CD14-positive monocyte (primary cell): ENCODE measurements around the gene TSPAN11. TPM values are rescaled to one million over a fixed set of nuclear protein-coding genes. Genes with fewer than 3 reads are reported as not detected.

Source experiments
- DNase-seq, 3 donors: peaks; one replicate each; pipeline ENCODE4 v3.0.0-alpha.2; 2011 to 2022
- H2AFZ ChIP-seq: 2 replicates; pipeline ENCODE4 v1.6.0; 2012; ENCODE audit warnings: mild to moderate bottlenecking, low read depth, low read length, inconsistent platforms; ENCODE audit not compliant: insufficient read depth, poor library complexity, severe bottlenecking
- H3K27ac ChIP-seq, 2 donors: 1 replicate in 1 of 2; 2 replicates in 1 of 2; pipeline ENCODE4 v1.5.1; 2012 to 2013; ENCODE audit warnings: low read length in 2 of 2, control low read depth in 1 of 2, inconsistent platforms in 1 of 2, low read depth in 1 of 2, mild to moderate bottlenecking in 1 of 2
- H3K27me3 ChIP-seq, 2 donors: one replicate each; pipeline versions ENCODE4 v1.6.0 to v1.6.1; 2011 to 2013; ENCODE audit warnings: low read length in 2 of 2; ENCODE audit not compliant: control insufficient read depth in 2 of 2, insufficient read depth in 2 of 2
- H3K36me3 ChIP-seq, 2 donors: replicated peaks in 1 of 2; 1 replicate in 1 of 2; 2 replicates in 1 of 2; pipeline versions ENCODE4 v1.5.1 to v1.6.1; 2012 to 2013; ENCODE audit warnings: low read length in 2 of 2, control low read depth in 1 of 2, inconsistent platforms in 1 of 2, mild to moderate bottlenecking in 1 of 2; ENCODE audit not compliant: insufficient read depth in 2 of 2, control insufficient read depth in 1 of 2
- H3K4me1 ChIP-seq, 2 donors: 1 replicate in 1 of 2; 2 replicates in 1 of 2; pipeline versions ENCODE4 v1.5.1 to v1.6.1; 2012 to 2013; ENCODE audit warnings: low read length in 2 of 2, control low read depth in 1 of 2, inconsistent platforms in 1 of 2, mild to moderate bottlenecking in 1 of 2, moderate library complexity in 1 of 2; ENCODE audit not compliant: insufficient read depth in 2 of 2, control insufficient read depth in 1 of 2
- H3K4me2 ChIP-seq: replicated peaks from 2 replicates; pipeline ENCODE3; 2012; ENCODE audit warnings: low read length, moderate library complexity, mild to moderate bottlenecking; ENCODE audit not compliant: poor library complexity, severe bottlenecking; ENCODE audit errors: extremely low read depth
- H3K4me3 ChIP-seq, 3 experiments: fragments of 200-600 bp in 1 of 3; sonication (generic) in 1 of 3; replicated peaks in 1 of 3; 1 replicate in 2 of 3; 2 replicates in 1 of 3; pipeline ENCODE4 v1.5.1; 2011 to 2013; ENCODE audit warnings: low read length in 3 of 3, mild to moderate bottlenecking in 3 of 3, control low read depth in 2 of 3, low read depth in 2 of 3, inconsistent platforms in 1 of 3, moderate library complexity in 1 of 3
- H3K79me2 ChIP-seq: 2 replicates; pipeline ENCODE4 v1.6.0; 2012; ENCODE audit warnings: mild to moderate bottlenecking, control low read depth, inconsistent platforms, low read length, moderate library complexity; ENCODE audit not compliant: insufficient read depth
- H3K9ac ChIP-seq: 2 replicates; pipeline ENCODE4 v1.6.0; 2017; ENCODE audit warnings: low read length, mild to moderate bottlenecking; ENCODE audit not compliant: insufficient read depth, poor library complexity, severe bottlenecking
- H3K9me3 ChIP-seq, 2 donors: replicated peaks in 1 of 2; 1 replicate in 1 of 2; 2 replicates in 1 of 2; pipeline versions ENCODE4 v1.5.1 to v1.6.1; 2012 to 2013; ENCODE audit warnings: low read length in 2 of 2, control low read depth in 1 of 2; ENCODE audit not compliant: control insufficient read depth in 1 of 2, insufficient read depth in 1 of 2
- H4K20me1 ChIP-seq: 2 replicates; pipeline ENCODE4 v1.6.0; 2012; ENCODE audit warnings: mild to moderate bottlenecking, low read length, control low read depth, moderate library complexity; ENCODE audit not compliant: insufficient read depth
- H3K27ac Mint-ChIP-seq, 7 donors: one replicate each; pipeline ENCODE4 v1.8.0; 2020; ENCODE audit warnings: mild to moderate bottlenecking in 7 of 7, mixed read lengths in 7 of 7, moderate library complexity in 6 of 7, inconsistent platforms in 2 of 7
- H3K27me3 Mint-ChIP-seq, 3 donors: one replicate each; pipeline ENCODE4 v1.8.0; 2021 to 2022; ENCODE audit warnings: low read depth in 3 of 3, mild to moderate bottlenecking in 3 of 3, mixed read lengths in 3 of 3, moderate library complexity in 3 of 3, inconsistent platforms in 1 of 3
- H3K36me3 Mint-ChIP-seq, 2 donors: one replicate each; pipeline ENCODE4 v1.8.0; 2020; ENCODE audit warnings: mixed read lengths in 2 of 2, inconsistent platforms in 1 of 2, mild to moderate bottlenecking in 1 of 2
- H3K4me1 Mint-ChIP-seq: one replicate; pipeline ENCODE4 v1.8.0; 2020; ENCODE audit warnings: mild to moderate bottlenecking, mixed read lengths
- H3K4me3 Mint-ChIP-seq, 2 donors: one replicate each; pipeline ENCODE4 v1.8.0; 2020; ENCODE audit warnings: mild to moderate bottlenecking in 2 of 2, mixed read lengths in 2 of 2, moderate library complexity in 1 of 2
- H3K9me3 Mint-ChIP-seq, 7 donors: one replicate each; pipeline ENCODE4 v1.8.0; 2020 to 2022; ENCODE audit warnings: mixed read lengths in 7 of 7, mild to moderate bottlenecking in 6 of 7, moderate library complexity in 6 of 7, inconsistent platforms in 2 of 7
- CTCF ChIP-seq: fragments of 200-600 bp; IDR thresholded peaks from one replicate; pipeline ENCODE4 v1.8.0; 2022; ENCODE audit warnings: antibody characterized with exemption, mild to moderate bottlenecking
- WGBS: methylation state at CpG from one replicate; pipeline ENCODE4 v1.1.5; 2013; ENCODE audit warnings: missing lambda C conversion rate; ENCODE audit not compliant: insufficient coverage; 5-methylcytosine and 5-hydroxymethylcytosine counted together
- intact Hi-C, 2 donors: fragments of 100-400 bp; cut with micrococcal nuclease; formaldehyde crosslinking; loops; one replicate each; pipeline versions ENCODE4 v1.15.0 to v1.15.1; 2023
- polyA plus RNA-seq, 3 donors: library from polyadenylated mRNA; depleted of rRNA in 1 of 3; unstranded in 2 of 3; stranded (reverse) in 1 of 3; fragments of 300-500 nt in 2 of 3; fragments of >200 nt in 1 of 3; fragmentation: Illumina TruSeq in 2 of 3; gene quantifications; 1 replicate in 2 of 3; 2 replicates in 1 of 3; pipeline ENCODE4 v1.2.3, GENCODE V29; 2012 to 2021

Gene TSPAN11
- polyA plus RNA-seq, 3 donors: not detected

GRCh38 chr12:31002999-31003398 is 76.5 kb downstream of the TSPAN11 start:
- Histone ChIP-seq H3K9ac (no peak overlapping the region), H3K4me1 (no peaks in the 10 kb centered on the region), H3K27ac (no peak overlapping the region)

GRCh38 chr12:31003861-31004640 is 77.5 kb downstream of the TSPAN11 start:
- Mint-ChIP-seq H3K27ac (no peak overlapping the region), H3K4me1 (peaks cover 3% of the 10 kb centered on the region), H3K36me3 (no peaks in the 10 kb centered on the region), H3K9me3 (no peaks in the 10 kb centered on the region), H3K4me3 (no peak overlapping the region), H3K27me3 (peaks cover 0 to 3% (median 2%) of the 10 kb centered on the region in 3 donors)
- 85% methylated on average over 4 of the region's 7 CpGs for WGBS
- no peaks in the 10 kb centered on the region for H3K79me2 ChIP-seq
- no peak for DNase-seq
- no peaks in the 10 kb centered on the region for H3K36me3 ChIP-seq
- H3K4me3 ChIP-seq: no peak overlapping the region
- H4K20me1 ChIP-seq: no peaks in the 10 kb centered on the region
- no peak overlapping the region for H2AFZ ChIP-seq
- no peaks in the 10 kb centered on the region for H3K9me3 ChIP-seq
- H3K27ac ChIP-seq: no peak overlapping the region
- no peak overlapping the region for H3K4me2 ChIP-seq
- H3K4me1 ChIP-seq: no peaks in the 10 kb centered on the region
- intact Hi-C loops: no loop called here
- TF ChIP-seq CTCF: no peak
- H3K27me3 ChIP-seq: no peaks in the 10 kb centered on the region
- H3K9ac ChIP-seq: no peak overlapping the region

More at GRCh38 chr12:31002999-31003398, 76.5 kb downstream of the TSPAN11 start:
- no peak overlapping the region for H3K4me2 ChIP-seq
- peaks cover 0 to under 1% (median 0%) of the 10 kb centered on the region in 7 donors for H3K9me3 Mint-ChIP-seq
- no peaks in the 10 kb centered on the region for H3K79me2 ChIP-seq
- no peak overlapping the region for H3K4me3 ChIP-seq
- H3K4me3 Mint-ChIP-seq: no peak overlapping the region
- H3K36me3 Mint-ChIP-seq: no peaks in the 10 kb centered on the region
- no peak for DNase-seq
- TF ChIP-seq CTCF: no peak
- H4K20me1 ChIP-seq: no peaks in the 10 kb centered on the region
- no CpG with 5 or more reads among the region's 1 CpG for WGBS
- H3K4me1 Mint-ChIP-seq: peaks cover 3% of the 10 kb centered on the region
- no peaks in the 10 kb centered on the region for H3K36me3 ChIP-seq
- intact Hi-C loops: no loop called here
- no peaks in the 10 kb centered on the region for H3K27me3 ChIP-seq
- no peak overlapping the region for H3K27ac Mint-ChIP-seq
- no peaks in the 10 kb centered on the region for H3K9me3 ChIP-seq
- H3K27me3 Mint-ChIP-seq: peaks cover 0 to 3% (median 2%) of the 10 kb centered on the region in 3 donors
- H2AFZ ChIP-seq: no peak overlapping the region
